ENCODE results near the gene COL15A1.

GRCh38 chr9:99103054-99103895 is 159.6 kb downstream of the COL15A1 start:
- TF ChIP-seq POLR2A (IDR thresholded peaks at IDR 0.05; ENCODE audit: low read length) (no peak), GATA1 (IDR thresholded peaks at IDR 0.05; ENCODE audit: low read depth, low read length) (no peak)
